GM18861 (cell line): Measurements from ENCODE around the gene LRIT3.
"Not testable (repeated sequence)": the region's sequence is repeated elsewhere in the genome, so short reads cannot be mapped to it uniquely, and the experiment has no call there.

Source experiments
- ATAC-seq: cut with Tn5 transposase; IDR thresholded peaks from one replicate; pipeline ENCODE4 v1.9.1; 2021; ENCODE audit not compliant: unreplicated experiment

The LRIT3 gene

DNA sequence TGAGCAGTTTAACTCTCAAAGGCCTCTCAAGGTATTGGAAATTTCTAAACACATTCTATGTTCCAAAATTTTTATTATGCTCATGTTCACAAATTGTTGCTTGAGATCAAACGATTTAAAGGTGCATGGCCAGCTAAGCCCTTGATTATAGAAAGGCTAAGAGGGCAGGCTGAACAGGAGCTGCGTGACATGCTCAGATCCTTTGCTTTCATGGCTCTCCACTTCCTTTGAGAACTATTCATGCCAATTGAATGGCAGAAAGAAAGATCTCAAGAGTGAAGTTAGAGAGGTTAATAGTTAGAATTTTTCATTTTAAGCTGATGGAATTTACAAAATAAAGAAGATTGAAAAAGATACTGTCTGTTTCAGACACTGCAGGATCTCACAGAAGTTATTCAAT, 594 bp downstream of the LRIT3 start:
- ATAC-seq = no peak

DNA sequence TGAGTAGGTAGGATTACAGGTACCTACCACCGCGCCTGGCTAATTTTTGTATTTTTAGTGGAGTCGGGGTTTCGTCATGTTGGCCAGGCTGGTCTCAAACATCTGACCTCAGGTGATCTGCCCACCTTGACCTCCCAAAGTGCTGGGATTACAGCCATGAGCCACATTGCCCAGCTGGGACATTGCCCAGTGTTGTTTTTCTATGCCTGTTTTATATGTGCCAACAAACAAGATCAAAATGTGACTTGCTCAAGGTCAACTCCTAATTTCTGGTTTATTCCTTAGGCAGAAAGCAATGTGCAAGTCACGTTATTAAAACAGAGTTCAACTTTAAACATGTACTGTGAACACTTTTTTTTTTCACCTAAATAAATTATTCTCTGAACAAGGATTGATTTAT, 2.7 kb downstream of the LRIT3 start:
- no peak for ATAC-seq

DNA sequence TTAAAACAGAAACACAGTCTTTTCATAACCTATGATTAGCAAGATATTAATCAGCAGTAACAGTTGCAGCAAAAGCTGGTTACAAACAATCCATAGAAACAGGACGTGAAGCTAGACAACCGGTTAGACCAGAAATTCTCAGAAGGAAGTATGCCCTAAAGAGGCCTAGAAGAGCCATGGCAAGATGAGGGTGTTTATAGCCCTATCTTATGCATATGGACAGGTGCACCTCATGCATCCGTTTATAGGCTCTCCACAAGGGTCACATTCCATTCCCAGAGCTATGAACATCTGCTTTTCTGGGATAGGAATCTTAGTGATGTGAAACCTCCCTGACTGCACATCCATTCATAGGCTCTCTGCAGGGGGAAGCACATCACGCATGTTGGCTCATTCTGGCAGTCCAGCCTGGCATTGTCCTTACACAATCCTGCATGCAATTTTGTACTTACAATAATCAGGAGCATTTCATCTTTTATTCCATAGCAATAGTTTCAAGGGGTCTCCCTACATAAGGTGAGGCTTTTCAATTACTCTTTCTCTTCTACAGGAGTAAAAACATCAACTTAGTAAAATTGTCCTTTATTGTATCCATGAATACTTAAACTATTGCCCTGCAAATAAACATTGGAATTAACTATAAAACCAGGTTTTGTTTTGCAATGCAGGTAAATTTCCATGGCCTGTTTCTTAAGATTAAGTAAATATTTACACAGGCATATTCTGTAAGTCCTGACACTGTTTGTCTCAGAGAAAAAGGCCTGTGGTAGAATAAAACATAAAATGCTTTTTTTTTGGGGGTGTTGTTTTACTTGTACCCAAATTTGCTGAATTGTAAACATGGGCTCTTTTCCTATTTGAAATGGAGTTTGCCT, 11.8 kb downstream of the LRIT3 start:
- ATAC-seq = not testable (repeated sequence)

DNA sequence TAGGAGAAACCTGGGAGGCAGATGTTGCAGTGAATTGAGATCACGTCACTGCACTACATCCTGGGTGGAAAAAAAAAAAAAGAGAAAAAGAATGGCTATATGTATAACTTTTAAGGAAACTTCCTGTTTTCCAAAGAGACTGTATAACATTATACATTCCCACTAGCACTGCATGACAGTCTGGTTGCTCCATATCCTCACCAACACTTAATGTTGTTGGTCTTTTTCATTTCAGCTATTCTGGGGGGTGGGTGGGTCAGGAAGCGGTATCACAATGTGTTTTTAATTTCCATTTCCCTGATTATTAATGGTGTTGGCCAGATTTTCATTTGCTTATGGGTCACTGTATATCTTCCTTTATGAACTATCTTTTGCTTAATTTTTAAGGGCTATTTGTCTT, 13.4 kb downstream of the LRIT3 start:
- ATAC-seq = no peak

DNA sequence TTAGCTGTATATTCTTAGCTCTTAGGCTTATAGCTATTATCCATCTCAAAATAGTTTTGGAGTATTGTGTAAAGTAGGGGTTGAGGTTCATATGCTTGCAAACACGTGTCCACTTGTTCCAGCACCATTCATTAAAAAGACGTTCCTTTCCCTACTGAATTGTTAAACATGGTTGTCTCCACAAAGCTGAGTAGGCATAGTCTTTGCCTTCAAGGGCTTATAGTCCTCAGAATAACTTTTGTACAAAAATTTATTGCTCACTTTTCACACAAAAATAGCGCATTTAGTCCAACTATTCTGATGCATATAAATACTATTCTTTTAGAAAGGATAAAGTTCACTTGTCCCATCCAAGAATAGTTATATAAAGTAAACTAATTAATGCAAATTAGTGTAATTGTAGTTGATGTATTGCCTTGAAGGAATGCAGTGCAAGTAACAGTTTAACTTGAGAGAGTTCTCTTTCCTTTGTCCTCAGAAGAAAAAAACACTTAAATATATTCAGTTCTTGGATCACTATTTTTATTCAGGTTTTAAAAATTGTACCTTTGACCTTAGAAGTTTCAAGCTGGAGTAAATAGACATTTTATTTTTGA, 14.1 kb downstream of the LRIT3 start:
- no peak for ATAC-seq

DNA sequence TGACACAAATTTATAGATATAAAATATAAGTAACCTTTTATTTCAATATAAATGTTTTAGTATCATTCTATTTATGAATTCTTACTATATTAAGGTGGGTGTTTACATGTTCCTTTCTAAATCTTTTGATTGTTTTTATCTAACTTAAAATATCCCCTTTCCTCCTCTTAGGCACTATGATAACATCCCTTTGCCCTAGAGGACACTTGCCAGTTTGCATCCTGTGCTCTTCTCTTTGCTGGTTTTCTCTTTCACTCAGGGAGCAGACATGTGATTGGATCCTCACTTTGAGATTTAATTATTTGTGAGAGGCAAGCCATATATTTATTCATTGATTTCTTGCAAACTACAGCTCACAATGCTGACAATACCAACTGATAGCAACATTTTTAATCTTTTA, 16.2 kb downstream of the LRIT3 start:
- no peak for ATAC-seq

DNA sequence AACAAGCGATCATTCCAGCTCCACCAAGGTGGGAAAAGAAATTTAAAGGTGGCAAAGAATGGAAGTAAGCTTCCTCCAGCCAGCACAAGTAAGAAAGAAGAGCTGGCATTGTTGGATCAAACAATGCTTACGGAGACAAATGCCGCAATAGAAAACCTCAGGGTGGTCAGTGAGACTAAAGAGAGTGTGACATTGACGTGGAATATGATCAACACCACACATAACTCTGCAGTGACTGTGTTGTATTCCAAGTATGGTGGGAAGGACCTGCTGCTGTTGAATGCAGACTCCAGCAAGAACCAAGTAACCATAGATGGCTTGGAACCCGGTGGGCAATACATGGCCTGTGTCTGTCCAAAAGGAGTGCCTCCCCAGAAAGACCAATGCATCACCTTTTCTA, 22.2 kb downstream of the LRIT3 start:
- no peak for ATAC-seq

DNA sequence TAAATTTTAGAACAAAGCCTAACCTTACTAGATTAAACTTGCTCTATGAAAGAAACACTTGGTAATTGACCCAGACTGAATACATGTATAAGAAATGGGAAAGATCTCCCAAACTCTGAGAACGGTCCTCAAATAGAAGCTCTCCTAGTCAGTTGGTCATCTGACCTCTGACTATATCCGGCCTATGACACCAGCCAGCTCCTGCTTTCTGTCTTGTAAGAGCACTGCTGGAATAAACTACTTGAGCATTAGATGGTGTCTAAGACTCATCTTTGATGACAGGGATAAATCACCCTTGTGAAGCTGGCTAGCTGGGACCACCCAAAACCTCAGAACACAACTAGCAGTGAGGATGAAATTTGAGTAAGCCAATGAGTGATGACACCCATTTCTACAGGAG, 24.2 kb downstream of the LRIT3 start:
- ATAC-seq = no peak

DNA sequence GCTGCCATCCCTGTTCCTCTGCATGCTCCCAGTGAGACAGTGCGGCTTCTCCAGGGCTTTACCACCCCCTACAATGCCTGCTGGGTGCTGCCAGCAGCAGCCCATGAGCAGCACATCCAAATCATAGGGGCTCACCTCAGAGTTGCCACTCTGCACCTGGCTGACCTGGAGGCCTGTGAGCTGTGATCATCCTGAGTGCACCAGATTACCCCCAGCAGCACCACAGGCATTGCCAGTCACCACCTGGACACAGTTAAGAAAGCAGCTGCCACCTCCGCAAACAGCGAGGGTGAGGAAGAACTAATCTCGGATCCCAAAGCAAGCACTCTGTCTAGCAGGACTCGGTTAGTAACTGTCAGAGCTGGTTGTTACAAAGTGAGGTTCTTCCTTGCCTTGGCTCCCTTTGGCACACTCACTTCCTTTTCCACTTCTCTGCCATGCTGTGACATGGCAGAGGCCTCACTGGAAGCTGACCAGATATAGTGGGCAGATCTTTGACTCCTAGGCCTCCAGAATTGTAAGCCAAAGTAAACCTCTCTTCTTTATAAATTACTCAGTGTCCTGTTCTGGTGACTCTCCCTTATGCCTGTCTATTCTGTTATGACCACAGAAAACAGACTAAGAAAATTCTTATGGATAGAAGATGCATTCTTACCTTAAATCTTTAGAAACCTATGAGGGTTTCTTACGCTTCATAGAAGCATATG, 25.2 kb downstream of the LRIT3 start:
- ATAC-seq = no peak

DNA sequence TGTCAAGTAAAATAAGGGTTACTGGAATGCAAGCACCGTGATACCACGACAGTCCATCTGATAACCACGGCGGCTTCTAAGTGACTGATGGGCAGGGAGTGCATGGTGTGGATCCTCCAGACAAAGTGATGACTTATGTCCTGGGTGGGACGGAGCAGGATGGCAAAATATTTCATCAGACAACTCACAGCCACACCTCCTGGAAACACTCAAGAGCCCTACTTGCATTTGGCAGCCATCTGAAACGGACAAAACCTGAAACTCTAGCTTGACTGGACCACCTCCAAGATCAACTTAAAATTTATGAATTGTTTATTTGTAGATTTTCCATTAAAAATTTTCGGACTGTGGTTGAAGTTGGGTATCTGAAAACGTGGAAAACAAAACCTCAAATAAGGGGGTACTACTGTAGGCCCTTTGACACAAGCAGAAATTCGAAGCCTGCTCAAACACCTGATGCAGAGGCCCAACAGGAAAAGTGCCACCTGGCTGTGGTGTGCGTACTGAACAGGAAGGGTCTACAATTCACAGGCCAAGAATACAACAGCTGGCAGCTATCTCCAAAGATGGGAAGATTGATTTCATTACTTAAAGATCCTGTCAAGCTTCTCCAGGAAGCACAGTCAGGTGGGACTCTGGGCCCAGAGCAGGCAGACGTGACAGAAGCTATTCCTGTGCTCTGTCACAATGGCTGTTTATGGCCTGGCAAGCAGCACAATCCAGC, 26.0 kb downstream of the LRIT3 start:
- no peak for ATAC-seq

DNA sequence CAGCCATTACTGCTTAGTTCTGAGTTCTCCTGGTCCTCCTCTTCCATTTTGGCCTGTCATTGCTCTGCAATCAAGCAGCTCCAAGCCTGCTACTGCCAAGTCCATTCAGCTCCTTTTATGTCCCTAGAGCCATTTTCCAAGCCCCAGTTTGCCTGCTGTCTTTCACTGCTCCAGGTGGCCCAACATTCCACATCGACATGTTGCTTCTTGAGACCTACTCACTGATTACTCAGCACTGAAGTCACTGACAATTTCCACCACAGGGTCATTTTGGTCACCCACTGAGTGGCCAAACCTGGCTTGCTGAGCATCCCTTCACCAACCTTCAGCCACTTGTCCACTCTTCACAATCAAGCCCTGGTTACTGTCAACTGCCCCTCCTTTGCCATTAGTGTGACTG, 27.2 kb downstream of the LRIT3 start:
- no peak for ATAC-seq

DNA sequence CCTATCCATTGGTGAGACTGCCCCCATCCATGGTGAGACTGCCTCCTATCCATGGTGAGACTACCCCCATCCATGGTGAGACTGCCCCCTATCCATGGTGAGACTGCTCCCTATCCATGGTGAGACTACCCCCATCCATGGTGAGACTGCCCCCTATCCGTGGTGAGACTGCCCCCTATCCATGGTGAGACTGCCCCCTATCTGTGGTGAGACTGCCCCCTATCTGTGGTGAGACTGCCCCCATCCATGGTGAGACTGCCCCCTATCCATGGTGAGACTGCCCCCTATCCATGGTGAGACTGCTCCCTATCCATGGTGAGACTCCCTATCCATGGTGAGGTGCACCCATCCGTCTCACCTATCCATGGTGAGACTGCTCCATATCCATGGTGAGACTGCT, 27.6 kb downstream of the LRIT3 start:
- not testable (repeated sequence) for ATAC-seq

DNA sequence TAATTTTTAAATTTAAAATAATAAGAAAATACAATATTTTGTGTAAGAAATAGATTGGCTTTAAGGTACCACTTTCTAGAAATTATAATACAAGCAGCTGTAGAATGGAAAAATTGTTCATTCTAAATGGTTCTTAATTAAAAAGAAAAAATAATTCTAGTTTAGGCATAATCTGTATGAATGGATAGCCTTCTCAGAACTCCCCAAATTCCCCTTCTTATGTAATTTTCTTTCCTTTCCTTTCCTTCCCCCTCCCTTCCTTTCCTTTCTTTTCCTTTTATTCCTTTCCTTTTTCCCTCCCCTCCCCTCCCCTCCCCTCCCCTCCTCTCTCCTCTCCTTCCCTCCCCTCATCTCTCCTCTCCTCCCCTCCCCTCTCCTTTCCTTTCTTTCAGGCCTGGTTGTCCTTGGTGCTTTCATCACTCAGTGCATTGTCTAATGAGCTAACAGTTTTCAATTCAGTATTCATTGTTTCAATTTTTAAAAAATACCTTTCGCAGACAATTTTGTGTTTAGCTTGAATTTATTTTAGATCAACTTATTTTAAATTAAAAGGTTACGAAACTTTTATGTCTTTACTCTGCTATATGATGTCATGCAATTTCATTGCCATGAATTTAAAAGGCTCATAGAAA, 28.8 kb downstream of the LRIT3 start:
- no peak for ATAC-seq

DNA sequence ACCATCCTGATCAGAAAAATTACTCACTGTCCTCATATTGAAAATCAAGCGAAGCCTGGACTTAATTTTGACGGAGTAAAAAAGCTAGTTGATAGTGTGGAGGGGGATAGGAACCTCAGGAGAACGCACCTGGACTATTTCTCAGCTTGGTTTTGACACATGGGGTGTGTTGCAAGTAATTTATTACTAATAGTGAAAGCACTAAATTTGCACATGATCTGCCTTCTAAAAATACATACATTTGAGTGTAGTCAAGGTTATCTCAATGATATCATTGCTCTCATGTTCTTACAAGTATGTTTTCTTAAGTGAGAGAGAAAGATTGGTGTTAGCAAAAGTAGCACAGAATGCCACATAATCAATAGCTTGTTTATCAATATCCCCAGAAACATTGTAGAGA, 29.5 kb downstream of the LRIT3 start:
- ATAC-seq = peak; percentile 95

DNA sequence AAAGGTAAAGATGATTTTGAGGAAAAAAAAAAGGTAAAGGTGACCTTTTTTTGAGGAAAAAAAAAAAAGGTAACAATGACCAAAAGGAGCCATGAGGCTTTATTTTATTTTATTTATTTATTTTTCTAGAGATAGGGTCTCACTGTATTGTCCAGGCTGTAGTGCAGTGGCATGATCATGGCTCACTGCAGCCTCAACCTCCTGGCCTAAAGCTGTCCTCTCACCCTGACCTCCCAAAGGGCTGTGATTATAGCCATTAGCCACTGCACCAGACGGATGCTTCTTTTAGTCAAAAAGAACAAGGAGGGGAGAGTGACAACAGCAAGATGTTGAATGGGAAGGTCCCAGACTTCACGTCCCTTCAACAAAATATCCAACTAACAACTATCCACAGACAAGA, 30.4 kb downstream of the LRIT3 start:
- no peak for ATAC-seq

DNA sequence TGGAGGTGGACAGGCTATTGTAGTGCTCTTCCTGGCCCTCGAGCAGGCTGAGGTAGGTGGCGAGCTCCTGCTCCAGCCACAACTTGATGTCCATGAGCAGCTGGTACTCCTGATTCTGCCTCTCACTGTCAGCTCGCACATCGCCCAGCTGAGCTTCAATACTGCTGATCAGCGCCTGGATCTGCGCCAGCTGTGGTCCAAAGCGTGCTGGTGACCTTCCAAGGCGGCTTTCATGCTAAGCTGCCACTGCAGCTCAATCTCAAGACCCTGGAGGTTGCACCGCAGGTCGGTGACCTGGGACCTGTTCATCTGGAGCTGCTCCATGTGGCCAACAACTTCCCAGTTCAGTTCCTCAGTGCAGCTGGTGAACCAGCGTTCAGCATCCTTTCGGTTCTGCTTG, 31.2 kb downstream of the LRIT3 start:
- no peak for ATAC-seq

DNA sequence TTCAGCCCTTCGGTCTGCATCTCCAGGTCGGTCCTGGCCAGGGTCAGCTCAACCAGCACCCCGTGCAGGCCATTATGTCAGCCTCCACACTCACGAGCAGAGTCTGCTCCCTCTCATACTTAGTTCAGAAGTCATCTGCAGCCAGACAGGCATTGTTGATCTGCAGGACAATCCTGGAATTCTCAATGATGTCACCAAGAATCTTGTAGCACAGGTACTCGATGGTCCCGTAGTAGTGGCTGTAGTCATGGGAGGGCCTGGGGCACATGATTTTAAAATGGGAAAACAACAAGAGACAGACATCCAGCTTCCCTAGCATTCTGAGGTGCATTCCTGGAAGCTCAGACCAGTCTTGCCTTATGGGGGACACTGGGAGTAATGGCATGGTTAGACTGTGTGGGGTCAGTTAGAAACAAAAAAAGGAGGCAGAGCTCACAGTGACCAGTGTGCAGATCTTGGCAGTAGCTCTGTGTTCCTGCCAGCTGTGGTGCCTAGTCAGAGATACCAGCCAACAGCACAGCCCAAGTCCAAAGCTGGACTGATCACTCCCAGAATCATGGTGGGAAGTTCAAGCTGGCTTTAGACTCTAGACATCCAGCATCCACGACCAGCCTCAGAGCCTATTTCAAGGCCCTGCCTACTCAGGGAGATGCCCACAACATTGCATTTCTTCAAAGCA, 31.9 kb downstream of the LRIT3 start:
- no peak for ATAC-seq

DNA sequence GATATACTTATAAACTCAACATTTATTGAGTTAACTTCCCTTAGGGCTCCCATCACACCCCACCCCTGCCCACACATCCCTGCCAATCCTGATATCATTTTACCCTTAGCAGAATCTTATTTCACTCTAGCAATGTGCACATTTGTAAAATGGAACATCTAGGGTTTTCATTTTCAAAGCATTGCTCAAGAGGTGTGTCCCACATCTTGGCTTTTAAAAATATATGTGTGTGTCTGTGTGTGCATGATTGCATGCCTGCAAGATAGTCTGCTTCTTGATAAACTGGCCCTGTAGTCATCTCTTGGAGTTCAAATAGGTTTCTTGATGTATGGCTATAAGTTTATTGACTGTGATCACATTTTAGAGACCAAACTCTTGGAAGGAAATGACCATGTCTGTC, 38.4 kb downstream of the LRIT3 start:
- no peak for ATAC-seq

DNA sequence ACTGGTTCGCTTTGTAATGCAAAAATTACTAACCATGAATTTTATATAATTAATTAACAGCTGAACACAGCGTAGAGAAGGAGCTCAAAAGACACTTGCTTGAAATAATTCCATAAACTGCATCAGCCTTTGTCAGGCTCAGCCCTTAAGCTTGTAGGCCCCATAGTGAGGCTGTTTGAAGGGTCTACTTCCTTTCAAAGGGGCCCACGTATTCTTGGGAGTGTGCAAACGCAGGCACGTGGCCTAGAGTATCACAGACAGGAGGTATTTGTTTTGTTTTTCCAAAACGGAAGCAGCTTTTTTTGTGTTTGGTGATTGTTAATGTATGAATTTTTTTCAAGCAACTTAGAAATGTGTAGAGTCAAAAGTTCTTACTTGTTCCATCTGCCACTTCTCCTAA, 39.2 kb downstream of the LRIT3 start:
- no peak for ATAC-seq

DNA sequence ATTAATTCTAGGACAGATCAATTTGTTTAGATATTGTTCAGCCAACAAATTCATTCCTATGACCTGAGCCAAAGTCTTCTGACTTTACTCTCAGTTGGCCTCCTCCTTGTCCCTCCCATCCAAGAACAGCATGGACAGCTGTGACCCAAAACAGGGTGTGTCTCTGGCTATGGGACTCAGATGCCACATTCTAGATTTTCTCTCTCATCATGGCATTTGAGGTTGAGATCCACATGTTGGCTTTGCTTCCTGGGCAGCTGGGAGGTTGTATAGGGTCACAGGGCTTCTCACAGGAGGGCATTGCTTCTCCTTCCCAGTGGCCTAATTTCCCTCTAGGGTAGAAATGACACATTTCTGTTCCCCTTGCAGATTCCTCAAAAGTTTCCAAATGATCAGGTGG, 42.2 kb downstream of the LRIT3 start:
- no peak for ATAC-seq
